Spleen (tissue), 11 donors: ENCODE results near the gene SCP2. TPM values are rescaled to one million over a fixed set of nuclear protein-coding genes. Genes with fewer than 3 reads are reported as not detected.

Experiments
- DNase-seq: peaks from one replicate; pipeline ENCODE4 v3.0.0-alpha.2; 2020
- H3K27ac ChIP-seq, 8 donors: fragments of 200-600 bp; sonication (generic) in 7 of 8; 1 replicate in 4 of 8; 2 replicates in 4 of 8; pipeline versions ENCODE4 v1.5.0 to v1.8.0; 2016 to 2021; ENCODE audit warnings: inconsistent platforms in 4 of 8, mild to moderate bottlenecking in 4 of 8, moderate library complexity in 1 of 8
- H3K27me3 ChIP-seq, 7 donors: fragments of 200-600 bp; sonication (generic) in 6 of 7; replicated peaks in 1 of 7; 1 replicate in 4 of 7; 2 replicates in 3 of 7; pipeline versions ENCODE4 v1.5.0 to v1.8.0; 2016 to 2021; ENCODE audit warnings: inconsistent platforms in 3 of 7, mild to moderate bottlenecking in 1 of 7
- H3K36me3 ChIP-seq, 6 donors: fragments of 200-600 bp; sonication (generic) in 5 of 6; 1 replicate in 4 of 6; 2 replicates in 2 of 6; pipeline versions ENCODE4 v1.5.0 to v1.8.0; 2016 to 2021; ENCODE audit warnings: inconsistent platforms in 2 of 6
- H3K4me1 ChIP-seq, 6 donors: fragments of 200-600 bp; sonication (generic) in 5 of 6; 1 replicate in 3 of 6; 2 replicates in 3 of 6; pipeline versions ENCODE4 v1.5.0 to v1.8.0; 2016 to 2021; ENCODE audit warnings: inconsistent platforms in 3 of 6
- H3K4me3 ChIP-seq, 8 donors: fragments of 200-600 bp; sonication (generic) in 7 of 8; 1 replicate in 4 of 8; 2 replicates in 4 of 8; pipeline versions ENCODE4 v1.5.0 to v1.8.0; 2016 to 2021; ENCODE audit warnings: inconsistent platforms in 4 of 8, mild to moderate bottlenecking in 4 of 8, moderate library complexity in 2 of 8
- H3K9me3 ChIP-seq, 8 donors: fragments of 200-600 bp; sonication (generic) in 7 of 8; 1 replicate in 4 of 8; 2 replicates in 4 of 8; pipeline versions ENCODE4 v1.5.0 to v1.8.0; 2016 to 2021; ENCODE audit warnings: inconsistent platforms in 4 of 8
- CTCF ChIP-seq, 11 experiments: fragments of 200-600 bp in 7 of 11; fragments of 450-650 bp in 4 of 11; sonication (generic) in 4 of 11; IDR thresholded peaks in 8 of 11; conservative IDR thresholded peaks in 3 of 11; 1 replicate in 7 of 11; 2 replicates in 4 of 11; pipeline versions ENCODE4 v1.4.0 to v1.8.0; 2016 to 2021; ENCODE audit warnings: antibody characterized with exemption in 11 of 11, inconsistent platforms in 4 of 11, mild to moderate bottlenecking in 1 of 11
- POLR2A ChIP-seq, 3 donors: fragments of 450-650 bp; IDR thresholded peaks; one replicate each; pipeline ENCODE4 v1.5.1; 2017; ENCODE audit warnings: antibody characterized with exemption in 3 of 3, mild to moderate bottlenecking in 1 of 3
- POLR2AphosphoS5 ChIP-seq, 3 donors: sonication (generic); formaldehyde crosslinking; IDR thresholded peaks; one replicate each; pipeline ENCODE4 v1.5.1; 2017; ENCODE audit warnings: antibody characterized with exemption in 3 of 3
- WGBS, 5 donors: extraction: QIAGEN DNeasy Blood & Tissue Kit in 3 of 5; methylation state at CpG; one replicate each; pipeline versions ENCODE4 v1.1.5 to v1.1.7; 2013 to 2018; 5-methylcytosine and 5-hydroxymethylcytosine counted together
- intact Hi-C: fragments of 100-400 bp; cut with DNase I; formaldehyde crosslinking; loops from one replicate; pipeline ENCODE4 v1.15.0; 2023; ENCODE audit warnings: low total_unique reads
- polyA plus RNA-seq, 3 donors: library from polyadenylated mRNA; stranded (reverse); fragments of 200-250 nt; gene quantifications; one replicate each; pipeline ENCODE4 v1.2.1, GENCODE V29; 2013
- total RNA-seq, 7 donors: library from RNA; depleted of rRNA in 3 of 7; stranded (reverse); fragments of >200 nt in 3 of 7; fragmentation: NEBNext Ultra II Directional in 4 of 7; extraction: Animal tissue kit (Norgen Biotek cat#: 25700) in 4 of 7; gene quantifications; one replicate each; pipeline versions ENCODE4 v1.1.0 to v1.2.1, GENCODE V29; 2016 to 2021
- donor health status: healthy with polysubstance abuse.
- donor health status: DM: no; HTN: no; CAD: no; lungs with moderate emphysema.
- donor health status: DM: no; HTN: no; CAD: no.
- donor health status: Bipolar disorder and iron deficiency.
- donor health status: healthy.
- donor health status: DM: no; HTN: no; CAD: no.
- donor health status: DM: yes; HTN: yes; CAD: no.

The SCP2 gene
- total and polyA plus RNA-seq, 10 donors = 69.4 to 105 (median 83.6) TPM

GRCh38 chr1:52937433-52938182 is 10.5 kb downstream of the SCP2 start:
- Histone ChIP-seq H3K9me3 (no peaks in the 10 kb centered on the region), H3K4me3 (no peak overlapping the region), H3K36me3 (peaks cover 0 to 9% (median 0%) of the 10 kb centered on the region in 6 donors), H3K27ac (no peak overlapping the region), H3K4me1 (no peaks in the 10 kb centered on the region), H3K27me3 (no peaks in the 10 kb centered on the region)
- TF ChIP-seq POLR2AphosphoS5 (IDR thresholded peaks at IDR 0.05) (no peak), CTCF (IDR thresholded peaks at IDR 0.05 in 8 of 11, conservative IDR thresholded peaks at IDR 0.05 in 3 of 11) (no peak), POLR2A (IDR thresholded peaks at IDR 0.05) (no peak)
- DNase-seq = no peak
- 74 to 90% (median 87%) methylated on average over 3 of the region's 3 CpGs for WGBS, 5 donors
- intact Hi-C loops = no loop called here

- Histone ChIP-seq H3K36me3 (peaks cover 0 to 9% (median 0%) of the 10 kb centered on the region in 6 donors), H3K4me3 (no peak overlapping the region), H3K9me3 (no peaks in the 10 kb centered on the region), H3K27me3 (no peaks in the 10 kb centered on the region), H3K27ac (no peak overlapping the region), H3K4me1 (no peaks in the 10 kb centered on the region)
- DNase-seq = no peak
- 93 to 100% (median 97%) methylated on average over 1 of the region's 1 CpG for WGBS, 5 donors
- intact Hi-C loops = no loop called here
- no peak for TF ChIP-seq POLR2A (IDR thresholded peaks at IDR 0.05)
- no peak for TF ChIP-seq POLR2AphosphoS5 (IDR thresholded peaks at IDR 0.05)
- TF ChIP-seq CTCF (IDR thresholded peaks at IDR 0.05 in 8 of 11, conservative IDR thresholded peaks at IDR 0.05 in 3 of 11) = no peak
Observed at GRCh38 chr1:52938183-52938451, 11.0 kb downstream of the SCP2 start.

GRCh38 chr1:52943876-52944416 is 16.9 kb downstream of the SCP2 start:
- TF ChIP-seq CTCF (IDR thresholded peaks at IDR 0.05 in 8 of 11, conservative IDR thresholded peaks at IDR 0.05 in 3 of 11) (no peak), POLR2AphosphoS5 (IDR thresholded peaks at IDR 0.05) (no peak), POLR2A (IDR thresholded peaks at IDR 0.05) (no peak)
- Histone ChIP-seq H3K27ac (no peak overlapping the region), H3K36me3 (peaks cover 0 to 32% (median 0%) of the 10 kb centered on the region in 6 donors), H3K4me3 (no peak overlapping the region), H3K27me3 (no peaks in the 10 kb centered on the region), H3K4me1 (no peaks in the 10 kb centered on the region), H3K9me3 (peaks cover 0 to under 1% (median 0%) of the 10 kb centered on the region in 8 donors)
- intact Hi-C loops = no loop called here
- WGBS, 5 donors = 80 to 90% (median 86%) methylated on average over 3 of the region's 3 CpGs
- no peak for DNase-seq

- intact Hi-C loops = no loop called here
- peaks cover 0 to 38% (median 0%) of the 10 kb centered on the region in 6 donors for H3K36me3 ChIP-seq
- 87 to 93% (median 93%) methylated on average over 10 of the region's 10 CpGs for WGBS, 5 donors
- peaks cover 0 to 4% (median 0%) of the 10 kb centered on the region in 8 donors for H3K9me3 ChIP-seq
- TF ChIP-seq CTCF (IDR thresholded peaks at IDR 0.05 in 8 of 11, conservative IDR thresholded peaks at IDR 0.05 in 3 of 11) (no peak), POLR2A (IDR thresholded peaks at IDR 0.05) (no peak)
- no peaks in the 10 kb centered on the region for H3K27me3 ChIP-seq
- no peak overlapping the region for H3K4me3 ChIP-seq
- H3K27ac ChIP-seq = no peak overlapping the region
- DNase-seq = no peak
- H3K4me1 ChIP-seq = no peaks in the 10 kb centered on the region
Observed at GRCh38 chr1:52944566-52944965, 17.5 kb downstream of the SCP2 start.
